ENCODE results near the gene SKAP2.
A peak's percentile ranks its signal among the peaks of the same experiment; 100 is the strongest.

The SKAP2 gene

DNA sequence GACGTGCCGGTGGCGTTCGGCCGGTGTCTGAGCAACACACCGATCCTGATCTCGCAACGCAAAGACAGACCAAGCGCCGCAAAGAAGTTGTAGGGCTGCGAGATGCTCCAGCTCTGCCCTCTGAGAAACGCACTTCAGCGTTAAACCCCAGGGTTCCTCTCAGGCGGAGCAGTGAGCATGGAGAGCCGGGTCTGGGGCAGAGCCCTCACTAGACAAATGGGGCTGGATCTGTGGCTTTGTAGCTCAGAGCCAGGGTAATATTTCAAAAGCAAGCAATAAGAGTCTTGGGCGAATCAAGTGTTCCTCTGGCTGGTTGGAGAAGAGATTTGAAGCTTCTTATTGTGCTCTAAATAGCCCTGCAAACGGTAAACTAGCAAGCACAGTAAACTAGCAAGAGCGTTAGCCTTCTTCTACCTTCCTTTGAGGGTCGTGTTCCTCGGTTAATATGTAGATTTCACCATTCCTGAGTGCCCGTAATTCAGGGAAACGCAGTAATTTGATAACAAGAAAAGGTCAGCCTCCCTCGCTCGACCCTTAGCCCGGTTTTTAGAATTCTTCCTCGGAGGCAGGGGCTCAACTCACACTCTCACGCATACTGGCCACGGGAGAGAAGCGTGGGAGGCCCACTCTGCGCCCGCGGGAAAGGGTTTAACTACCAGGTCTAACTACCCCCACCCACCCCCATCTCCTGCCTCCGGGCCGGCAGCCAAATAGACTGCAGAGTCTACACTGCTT is 6.7 kb downstream of the SKAP2 start:
- DNase-seq (ENCODE audit: low read depth): peak; percentile 8
- TF ChIP-seq, protein P1, sequence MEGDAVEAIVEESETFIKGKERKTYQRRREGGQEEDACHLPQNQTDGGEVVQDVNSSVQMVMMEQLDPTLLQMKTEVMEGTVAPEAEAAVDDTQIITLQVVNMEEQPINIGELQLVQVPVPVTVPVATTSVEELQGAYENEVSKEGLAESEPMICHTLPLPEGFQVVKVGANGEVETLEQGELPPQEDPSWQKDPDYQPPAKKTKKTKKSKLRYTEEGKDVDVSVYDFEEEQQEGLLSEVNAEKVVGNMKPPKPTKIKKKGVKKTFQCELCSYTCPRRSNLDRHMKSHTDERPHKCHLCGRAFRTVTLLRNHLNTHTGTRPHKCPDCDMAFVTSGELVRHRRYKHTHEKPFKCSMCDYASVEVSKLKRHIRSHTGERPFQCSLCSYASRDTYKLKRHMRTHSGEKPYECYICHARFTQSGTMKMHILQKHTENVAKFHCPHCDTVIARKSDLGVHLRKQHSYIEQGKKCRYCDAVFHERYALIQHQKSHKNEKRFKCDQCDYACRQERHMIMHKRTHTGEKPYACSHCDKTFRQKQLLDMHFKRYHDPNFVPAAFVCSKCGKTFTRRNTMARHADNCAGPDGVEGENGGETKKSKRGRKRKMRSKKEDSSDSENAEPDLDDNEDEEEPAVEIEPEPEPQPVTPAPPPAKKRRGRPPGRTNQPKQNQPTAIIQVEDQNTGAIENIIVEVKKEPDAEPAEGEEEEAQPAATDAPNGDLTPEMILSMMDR (conservative IDR thresholded peaks at IDR 0.05; ENCODE audit: low read length): no peak
- peak overlapping the region; percentile 28 for H3K4me3 ChIP-seq (ENCODE audit: low read length)

DNA sequence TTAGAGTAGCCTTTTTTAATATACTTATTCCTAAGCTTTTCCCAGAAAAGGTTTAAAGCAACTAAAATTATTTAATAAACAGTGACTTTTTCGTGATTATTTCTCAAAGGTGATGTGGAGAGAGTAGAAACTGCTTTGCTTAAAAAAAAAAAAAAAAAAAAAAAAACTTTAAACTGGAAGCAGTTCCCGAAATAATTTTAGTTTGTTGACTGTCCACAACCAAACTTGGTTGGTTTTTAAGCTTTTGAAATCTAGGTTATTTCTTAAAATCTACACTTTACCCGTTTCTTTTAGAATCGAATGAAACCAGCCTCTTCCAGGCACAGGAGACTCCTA is 7.3 kb downstream of the SKAP2 start:
- no peak for DNase-seq (ENCODE audit: low read depth)
- TF ChIP-seq, protein P1 (conservative IDR thresholded peaks at IDR 0.05; ENCODE audit: low read length): no peak
- H3K4me3 ChIP-seq (ENCODE audit: low read length): peak overlapping the region; percentile 28

DNA sequence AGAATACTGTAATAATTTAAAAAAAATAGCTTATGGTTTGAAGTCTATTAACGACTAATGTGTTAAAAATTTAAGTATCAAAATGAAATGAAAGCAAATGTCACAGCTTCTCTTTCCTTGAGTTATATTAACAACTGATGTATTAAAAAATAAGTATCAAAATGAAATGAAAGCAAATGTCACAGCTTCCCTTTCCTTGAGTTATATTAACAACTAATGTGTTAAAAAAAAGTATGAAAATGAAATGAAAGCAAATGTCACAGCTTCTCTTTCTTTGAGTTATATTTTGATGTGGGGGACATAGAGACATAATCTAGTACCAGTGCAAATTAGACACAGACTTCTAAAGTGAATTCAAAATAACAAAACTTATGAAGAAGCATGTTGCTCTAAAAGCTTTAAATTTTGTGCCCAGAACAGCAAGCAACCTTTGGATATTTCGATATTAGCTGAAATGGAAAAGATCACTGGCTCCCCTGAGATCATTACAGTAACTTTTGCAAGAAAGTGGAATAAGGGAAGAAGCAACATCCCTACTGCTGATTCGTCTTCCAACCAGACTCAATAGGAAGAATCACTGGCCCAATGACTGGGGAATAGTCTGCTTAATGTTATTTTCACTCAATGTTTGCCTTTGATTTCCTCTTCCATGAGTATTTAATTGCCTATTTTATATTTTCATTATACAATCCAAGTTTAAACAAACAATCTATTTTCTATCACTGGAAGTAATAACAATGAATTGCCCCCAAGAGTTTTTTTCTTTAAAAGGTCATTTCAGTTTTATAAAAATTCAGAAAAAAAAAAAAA is 8.0 kb downstream of the SKAP2 start:
- peak; percentile 11 for DNase-seq (ENCODE audit: low read depth)
- TF ChIP-seq, protein P1 (conservative IDR thresholded peaks at IDR 0.05; ENCODE audit: low read length): no peak
- H3K4me3 ChIP-seq (ENCODE audit: low read length): no peak overlapping the region

DNA sequence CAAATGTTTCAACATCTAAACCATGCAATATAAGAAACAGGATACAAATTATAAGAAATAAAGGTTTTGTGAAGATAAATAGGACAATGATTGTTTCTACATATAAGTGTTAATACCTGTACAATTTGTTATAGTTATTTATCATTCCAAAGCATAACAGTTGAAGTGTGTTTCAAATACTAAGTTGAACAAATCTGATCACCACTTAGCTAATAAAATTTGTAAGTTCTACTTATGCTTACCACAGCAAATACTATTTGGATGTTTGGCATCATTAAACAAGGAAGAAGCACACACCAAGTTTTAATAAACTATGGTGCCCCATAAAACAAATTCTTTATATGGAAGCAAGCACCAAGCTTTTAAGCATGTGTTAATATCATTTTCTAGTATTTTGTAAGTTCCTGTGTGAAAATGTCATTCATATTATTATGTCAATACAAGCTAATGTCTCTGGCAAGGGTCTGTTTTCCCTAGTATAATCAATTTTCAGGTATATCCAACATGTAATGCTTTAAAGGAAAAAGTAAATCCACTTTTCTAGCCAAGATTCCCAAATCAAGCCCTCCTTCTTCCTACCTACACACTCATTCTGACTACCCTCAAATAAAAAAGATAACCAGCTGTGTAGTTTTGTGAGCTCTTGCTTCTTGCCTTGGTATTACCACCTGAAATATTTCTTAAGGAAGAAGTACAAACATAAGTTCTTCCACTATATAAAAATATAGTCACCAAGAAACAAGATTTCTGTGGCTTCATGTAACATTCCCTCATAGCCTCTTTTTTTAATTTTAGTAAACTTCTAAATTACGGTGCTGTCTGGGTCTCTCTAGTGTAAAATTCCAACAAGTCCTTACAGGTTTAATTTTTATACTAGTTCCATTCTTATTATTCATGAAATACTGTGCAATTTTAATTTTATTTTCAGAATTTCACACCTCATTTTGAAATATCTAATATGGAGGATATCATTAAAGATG is 9.2 kb downstream of the SKAP2 start:
- TF ChIP-seq, protein P1 (conservative IDR thresholded peaks at IDR 0.05; ENCODE audit: low read length): no peak
- H3K4me3 ChIP-seq (ENCODE audit: low read length): no peak overlapping the region
- no peak for DNase-seq (ENCODE audit: low read depth)

DNA sequence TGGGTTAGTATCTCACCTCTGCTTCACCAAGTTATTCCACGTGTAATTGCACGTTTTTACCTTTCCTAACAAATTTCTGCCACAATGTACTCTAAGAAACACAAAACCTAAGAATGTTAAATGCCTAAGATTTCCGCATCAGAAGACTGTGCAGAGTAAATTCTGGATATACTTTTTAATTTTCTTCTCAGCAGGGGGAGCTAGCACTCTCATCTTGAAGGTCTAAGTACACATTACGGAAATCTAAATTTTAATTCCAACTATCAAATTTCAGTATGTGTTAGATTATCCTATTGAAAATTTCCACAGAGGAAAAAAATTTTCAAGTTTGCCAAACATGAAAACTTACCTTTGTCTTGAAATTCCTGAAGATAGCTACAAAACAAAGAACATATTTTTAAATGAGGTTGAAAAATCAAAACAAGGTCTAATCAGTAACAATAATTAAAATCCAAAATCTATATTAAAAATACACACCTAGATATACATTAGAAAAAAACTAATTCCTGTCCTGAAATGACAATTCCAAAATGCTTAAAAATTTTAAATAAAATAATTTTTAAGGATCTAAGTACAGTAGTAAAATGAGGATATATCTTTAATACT is 10.5 kb downstream of the SKAP2 start:
- DNase-seq (ENCODE audit: low read depth): peak; percentile 69
- TF ChIP-seq, protein P1 (conservative IDR thresholded peaks at IDR 0.05; ENCODE audit: low read length): peak; percentile 76
- H3K4me3 ChIP-seq (ENCODE audit: low read length): no peak overlapping the region

DNA sequence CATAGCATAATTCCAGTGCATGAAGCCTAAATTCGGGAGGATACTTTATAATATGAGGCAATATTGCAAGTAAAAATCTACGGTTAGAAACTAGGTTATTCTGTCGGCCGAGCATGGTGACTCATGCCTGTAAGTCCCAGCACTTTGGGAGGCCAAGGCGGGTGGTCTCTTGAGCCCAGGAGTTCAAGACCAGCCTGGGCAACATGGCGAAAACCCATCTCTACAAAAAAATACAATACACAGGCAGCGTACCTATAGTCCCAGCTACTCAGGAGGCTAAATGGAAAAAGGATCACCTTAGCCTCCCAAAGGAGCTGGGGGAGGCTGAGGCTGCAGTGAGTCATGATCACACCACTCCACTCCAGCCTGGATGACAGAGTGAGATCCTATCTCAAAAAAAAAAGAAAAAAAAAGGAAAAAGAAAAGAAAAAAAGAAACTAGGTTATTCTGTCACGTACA is 14.2 kb downstream of the SKAP2 start:
- DNase-seq (ENCODE audit: low read depth): no peak
- no peak overlapping the region for H3K4me3 ChIP-seq (ENCODE audit: low read length)
- TF ChIP-seq, protein P1 (conservative IDR thresholded peaks at IDR 0.05; ENCODE audit: low read length): no peak

All from AG10803 (cell line).